ENCODE measurements around the gene CAMSAP1.

- no peak for TF ChIP-seq YY1 (IDR thresholded peaks at IDR 0.05; ENCODE audit: insufficient read depth, insufficient read length)
- no peak for TF ChIP-seq ZNF274 (IDR thresholded peaks at IDR 0.05; ENCODE audit: low read depth, low read length)
Measured at GRCh38 chr9:135952664-135953206, 45.4 kb upstream of the CAMSAP1 start.
